Skeletal muscle cell (primary cell): ENCODE measurements around the gene NTF3.

ENCODE experiments used
- DNase-seq: peaks from one replicate; pipeline ENCODE4 v3.0.0-alpha.2; 2010; ENCODE audit warnings: low read depth
- H3K4me3 ChIP-seq: 2 replicates; pipeline ENCODE4 v1.5.1; 2011; ENCODE audit warnings: low read depth, mild to moderate bottlenecking, control low read depth, low read length, moderate library complexity

The NTF3 gene

GRCh38 chr12:5432011-5432400 lies at the start of gene NTF3:
Gene NTF3, plus strand, starts transcription at chr12:5432108. Its CDS starts 217 bp downstream, at chr12:5432325.
- H3K4me3 ChIP-seq, result peak within 1 kb of the TSS; percentile 44
- no peak for DNase-seq

DNA sequence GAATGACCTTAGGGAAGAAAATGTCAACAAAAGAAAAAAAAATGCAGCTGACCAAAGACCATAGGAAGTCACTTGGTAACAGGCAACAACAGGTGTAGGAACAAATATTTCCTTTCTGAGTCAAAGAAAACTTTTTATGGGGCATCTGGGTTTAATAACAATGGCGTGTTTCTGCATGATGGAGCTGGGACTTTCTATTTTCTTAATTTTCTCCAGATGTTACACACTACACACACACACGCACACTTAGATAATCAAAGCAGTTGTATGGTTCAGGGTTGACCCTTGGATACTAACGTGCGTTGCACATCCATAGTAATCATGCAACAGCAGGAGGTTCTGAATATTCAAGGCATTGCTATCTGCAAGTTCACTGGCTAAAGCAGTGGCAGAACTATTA lies 47.9 kb upstream of the NTF3 start:
- H3K4me3 ChIP-seq, result no peak overlapping the region
- no peak for DNase-seq

GRCh38 chr12:5388581-5389535 lies 43.0 kb upstream of the NTF3 start:
- no peak for DNase-seq
- no peak overlapping the region for H3K4me3 ChIP-seq

DNA sequence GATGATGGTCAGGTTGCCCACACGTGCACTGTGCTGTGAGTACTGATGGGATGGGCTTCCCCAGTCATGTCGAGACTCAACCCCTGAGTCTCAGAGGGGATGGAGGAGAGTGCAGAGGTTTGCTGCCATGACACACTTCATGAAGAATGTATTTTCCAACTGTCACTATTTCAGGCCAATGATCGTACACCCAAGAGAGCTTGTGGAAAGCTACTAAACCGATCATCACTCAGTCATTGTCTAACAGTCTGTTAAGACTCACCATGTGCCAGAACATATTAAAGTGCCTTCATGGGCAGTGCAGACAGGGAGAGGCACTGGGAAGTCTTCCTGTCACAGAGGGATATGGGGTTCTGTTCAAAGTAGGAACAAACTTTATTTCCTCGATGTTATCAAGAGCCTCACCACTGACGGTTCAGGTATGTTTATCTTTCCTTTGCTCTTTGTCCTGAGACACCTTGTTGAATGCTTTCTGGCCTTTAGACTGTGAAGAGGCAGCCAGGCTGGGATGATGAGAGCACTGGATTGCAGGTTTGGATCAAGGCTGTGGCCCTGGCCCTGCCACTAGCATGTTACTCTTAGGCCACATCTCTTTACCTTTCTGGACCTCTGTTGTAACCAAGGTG lies 41.6 kb upstream of the NTF3 start:
- H3K4me3 ChIP-seq, result no peak overlapping the region
- no peak for DNase-seq

DNA sequence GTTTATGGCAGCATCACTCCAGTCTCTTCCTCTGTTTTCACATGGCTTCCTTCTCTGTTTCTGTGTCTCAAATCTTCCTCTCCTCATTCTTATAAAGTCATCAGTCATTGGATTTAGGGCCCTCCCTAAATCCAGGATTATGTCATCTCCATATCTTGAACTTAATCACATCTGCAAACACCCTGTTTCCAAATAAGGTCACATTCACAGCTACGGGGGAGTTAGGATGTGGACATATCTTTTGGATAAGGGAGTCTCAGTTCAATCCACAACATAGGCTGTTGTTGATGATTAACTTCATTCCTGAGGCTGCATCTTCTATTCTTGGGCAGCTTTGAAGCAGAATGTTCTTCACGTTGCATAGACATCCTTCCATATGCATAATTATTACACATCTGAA lies 40.3 kb upstream of the NTF3 start:
- H3K4me3 ChIP-seq, result no peak overlapping the region
- DNase-seq, result no peak

- no peak for DNase-seq
- no peak overlapping the region for H3K4me3 ChIP-seq
These were observed 38.9 kb upstream of the NTF3 start for GRCh38 chr12:5392961-5393360.

- H3K4me3 ChIP-seq, result no peak overlapping the region
- no peak for DNase-seq
These were observed 36.3 kb upstream of the NTF3 start for GRCh38 chr12:5395443-5396271.

DNA sequence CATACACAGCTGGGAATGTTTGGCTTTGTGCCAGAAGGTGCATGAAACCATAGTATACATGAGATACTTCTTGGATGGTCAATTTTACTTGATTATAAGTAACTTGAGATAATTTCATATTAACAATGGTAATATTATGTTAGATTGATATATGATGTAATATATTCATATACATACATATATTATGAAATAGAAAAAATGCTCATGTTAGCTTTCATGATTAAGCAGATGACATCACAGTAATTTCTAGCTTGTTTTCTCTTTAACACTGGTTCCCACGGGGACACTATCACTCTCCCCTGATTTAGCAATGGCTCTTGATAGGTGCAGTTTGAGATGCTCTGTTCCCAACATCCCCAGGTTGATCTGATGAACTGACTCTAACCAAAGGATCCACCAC lies 35.4 kb upstream of the NTF3 start:
- DNase-seq, result no peak
- H3K4me3 ChIP-seq, result no peak overlapping the region

DNA sequence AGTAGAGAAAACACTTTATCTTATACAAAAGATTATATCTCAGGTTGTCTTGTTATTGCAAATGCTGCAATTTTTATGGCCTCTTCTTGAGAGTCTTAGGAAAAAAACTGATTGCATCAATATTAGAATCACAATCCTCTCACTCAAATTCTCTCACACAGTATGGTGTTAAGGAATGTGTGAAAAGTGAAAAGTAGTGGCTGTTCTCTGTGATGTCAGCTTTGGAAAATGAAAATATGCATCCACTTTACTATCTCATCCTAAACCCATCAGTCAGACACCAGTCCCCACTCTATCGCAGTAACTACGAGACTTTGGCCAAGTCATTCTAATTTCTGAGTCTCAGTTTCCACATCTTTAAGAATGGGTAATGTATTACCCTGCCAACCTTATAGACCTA lies 32.6 kb upstream of the NTF3 start:
- no peak overlapping the region for H3K4me3 ChIP-seq
- no peak for DNase-seq

GRCh38 chr12:5402009-5402935 lies 29.6 kb upstream of the NTF3 start:
- DNase-seq, result no peak
- no peak overlapping the region for H3K4me3 ChIP-seq

GRCh38 chr12:5403411-5403810 lies 28.5 kb upstream of the NTF3 start:
- no peak overlapping the region for H3K4me3 ChIP-seq
- DNase-seq, result no peak

DNA sequence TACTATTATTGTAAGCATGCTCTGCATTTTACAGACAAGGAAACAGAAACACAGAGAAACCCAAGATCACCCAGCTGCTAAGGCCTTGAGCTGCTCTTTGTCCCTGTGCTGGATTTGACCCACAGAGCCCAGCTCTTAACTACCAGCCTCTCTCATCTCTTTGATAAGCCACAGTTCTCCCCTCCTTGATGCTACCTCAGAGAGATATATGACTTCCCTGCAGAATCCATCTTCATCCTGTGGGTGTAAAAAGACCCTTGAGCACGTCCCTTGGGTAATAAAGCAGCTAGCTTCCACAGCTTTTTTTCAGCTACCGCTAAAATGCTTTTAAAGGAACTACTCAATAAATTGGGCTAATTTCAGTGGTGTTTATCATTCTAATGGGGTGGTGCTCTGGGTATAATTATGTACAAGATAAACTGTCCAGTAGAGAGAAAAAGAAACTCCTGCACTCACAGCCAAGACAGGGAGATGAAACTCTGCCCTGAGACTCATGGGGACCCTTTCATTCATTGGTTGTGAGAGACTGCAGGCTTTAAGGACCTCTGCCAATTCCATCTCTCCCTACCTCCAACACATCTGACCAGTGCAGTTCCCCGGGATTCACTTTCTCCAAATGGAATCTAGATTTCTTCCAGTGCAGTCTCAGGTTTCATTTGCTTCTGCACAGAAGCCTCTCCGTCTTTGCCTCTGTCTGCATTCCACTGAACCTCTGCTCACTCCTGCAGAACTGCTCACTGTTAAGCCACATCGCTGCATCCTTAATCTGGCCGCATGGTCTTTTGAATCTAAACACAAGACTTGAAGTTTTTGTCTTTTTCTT lies 24.7 kb upstream of the NTF3 start:
- no peak overlapping the region for H3K4me3 ChIP-seq
- no peak for DNase-seq

GRCh38 chr12:5409619-5410018 lies 22.3 kb upstream of the NTF3 start:
- DNase-seq, result no peak
- no peak overlapping the region for H3K4me3 ChIP-seq

DNA sequence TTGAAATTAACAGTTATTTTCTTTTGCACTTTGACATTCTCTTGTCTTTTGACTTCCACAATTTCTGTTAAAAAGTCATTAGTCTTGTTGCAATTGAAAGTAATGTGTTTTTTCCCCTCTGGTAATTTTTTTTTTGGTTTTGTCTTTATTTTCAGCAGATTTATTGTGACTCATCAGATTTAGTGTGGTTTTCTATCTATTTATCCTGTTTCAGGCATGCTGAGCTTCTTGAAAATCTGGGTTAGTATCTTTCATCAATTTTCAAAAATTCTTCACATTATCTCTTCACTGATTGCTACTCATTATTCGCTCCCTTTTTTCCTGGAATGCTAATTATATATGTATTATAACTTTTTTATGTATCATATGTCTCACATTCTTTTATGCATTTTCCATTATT lies 15.3 kb upstream of the NTF3 start:
- DNase-seq, result no peak
- H3K4me3 ChIP-seq, result no peak overlapping the region

GRCh38 chr12:5417500-5417899 lies 14.4 kb upstream of the NTF3 start:
- DNase-seq, result no peak
- no peak overlapping the region for H3K4me3 ChIP-seq

DNA sequence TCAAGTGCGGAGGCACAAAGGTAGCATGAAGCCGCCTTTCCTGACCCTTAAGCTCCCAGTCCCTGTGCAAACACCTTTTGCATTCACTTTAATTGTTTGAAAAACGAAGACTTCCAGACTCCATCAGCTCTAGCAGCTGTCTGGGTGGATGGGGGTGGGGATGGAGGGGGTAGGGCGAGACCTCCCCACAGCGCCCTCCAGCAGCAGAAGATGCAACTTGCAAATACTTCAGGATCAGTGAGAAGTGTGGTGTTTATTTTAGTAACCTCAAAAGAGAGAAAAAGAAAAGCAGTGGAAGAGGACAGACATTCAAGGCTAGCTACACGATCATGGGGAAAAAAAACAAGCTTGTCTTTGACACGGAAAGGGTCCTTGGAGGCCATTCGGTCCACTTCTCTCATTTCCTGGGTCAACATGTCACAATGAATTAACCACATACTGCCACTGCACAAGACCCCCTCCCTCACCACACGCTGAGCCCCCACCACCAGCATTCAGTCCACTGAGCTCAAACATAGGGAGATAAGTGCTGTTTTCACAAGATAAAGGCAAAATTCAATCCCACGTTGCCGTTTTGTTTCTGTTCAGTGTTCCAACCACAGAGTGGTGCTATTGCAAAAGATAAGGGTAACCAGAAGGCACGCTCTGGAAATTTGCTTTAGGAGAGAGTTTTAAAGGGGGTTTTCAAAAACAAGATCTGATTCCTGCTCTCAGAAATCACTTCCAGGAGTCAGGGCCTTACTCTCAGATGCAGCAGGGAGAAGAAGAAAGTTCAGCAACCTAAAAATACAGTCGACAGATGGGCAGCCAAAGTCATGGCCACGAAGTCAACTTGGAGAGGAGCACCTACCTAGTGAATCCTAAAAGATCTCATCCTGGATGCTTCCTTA lies 3.3 kb upstream of the NTF3 start:
- no peak for DNase-seq
- no peak overlapping the region for H3K4me3 ChIP-seq

- H3K4me3 ChIP-seq, result no peak overlapping the region
These were observed 2.0 kb upstream of the NTF3 start for GRCh38 chr12:5429741-5430557.

More at GRCh38 chr12:5429741-5430557, 2.0 kb upstream of the NTF3 start:
- no peak for DNase-seq
